B cell (primary cell): ENCODE measurements around the gene HLA-DMB. TPM values are rescaled to one million over a fixed set of nuclear protein-coding genes. Genes with fewer than 3 reads are reported as not detected.

Experiments used
- ATAC-seq: fragments of 200-7000 bp; cut with Tn5 transposase; one replicate; pipeline ENCODE4 v1.10.0; 2021; ENCODE audit warnings: low read depth, mild to moderate bottlenecking, moderate number of reproducible peaks, moderate library complexity
- CTCF ChIA-PET: fragments of 350-600 bp; sonication (Branson Sonifier 250); formaldehyde crosslinking; loops from one replicate; lab custom pipeline; 2021; ENCODE audit warnings: antibody characterized with exemption, inconsistent platforms; lab: Charles Lee
- POLR2A ChIA-PET: fragments of 350-600 bp; sonication (Branson Sonifier 250); formaldehyde crosslinking; loops from one replicate; lab custom pipeline; 2021; ENCODE audit warnings: antibody characterized with exemption; lab: Charles Lee
- DNase-seq: peaks from one replicate; pipeline ENCODE4 v3.0.0; 2013
- H2AFZ ChIP-seq: 2 replicates; pipeline ENCODE4 v1.6.1; 2012; ENCODE audit warnings: mild to moderate bottlenecking, low read depth, low read length; ENCODE audit not compliant: insufficient read depth, poor library complexity, severe bottlenecking
- H3K27ac ChIP-seq, 2 donors: 1 replicate in 1 of 2; 2 replicates in 1 of 2; pipeline ENCODE4 v1.5.1; 2012 to 2013; ENCODE audit warnings: low read length in 2 of 2, mild to moderate bottlenecking in 2 of 2, moderate library complexity in 1 of 2
- H3K27me3 ChIP-seq, 4 experiments: fragments of 200-600 bp in 1 of 4; sonication (generic) in 1 of 4; replicated peaks in 1 of 4; 1 replicate in 2 of 4; 2 replicates in 2 of 4; pipeline versions ENCODE4 v1.6.1 to v1.7.0; 2013 to 2016; ENCODE audit warnings: low read length in 3 of 4, mild to moderate bottlenecking in 2 of 4, mixed read lengths in 1 of 4, moderate library complexity in 1 of 4; ENCODE audit not compliant: insufficient read depth in 4 of 4, control insufficient read depth in 3 of 4; ENCODE audit errors: control extremely low read depth in 1 of 4
- H3K36me3 ChIP-seq, 2 experiments: replicated peaks in 1 of 2; 1 replicate in 1 of 2; 2 replicates in 1 of 2; pipeline versions ENCODE4 v1.6.1 to v1.7.1; 2013; ENCODE audit warnings: low read length in 1 of 2; ENCODE audit not compliant: insufficient read depth in 2 of 2, control insufficient read depth in 1 of 2; ENCODE audit errors: control extremely low read depth in 1 of 2, extremely low read depth in 1 of 2
- H3K4me1 ChIP-seq, 2 donors: fragments of 200-600 bp in 1 of 2; sonication (generic) in 1 of 2; 1 replicate in 1 of 2; 2 replicates in 1 of 2; pipeline versions ENCODE4 v1.5.1 to v1.6.1; 2013 to 2017; ENCODE audit warnings: low read length in 2 of 2; ENCODE audit not compliant: control insufficient read depth in 2 of 2, insufficient read depth in 2 of 2
- H3K4me2 ChIP-seq: replicated peaks from 2 replicates; pipeline ENCODE3; 2012; ENCODE audit warnings: mild to moderate bottlenecking, low read depth, low read length; ENCODE audit not compliant: poor library complexity, severe bottlenecking
- H3K4me3 ChIP-seq, 5 experiments: fragments of 200-600 bp in 1 of 5; sonication (generic) in 1 of 5; 1 replicate in 3 of 5; 2 replicates in 2 of 5; pipeline versions ENCODE4 v1.5.1 to v1.7.0; 2011 to 2016; ENCODE audit warnings: low read length in 4 of 5, mild to moderate bottlenecking in 4 of 5, low read depth in 2 of 5, control low read depth in 1 of 5, moderate library complexity in 1 of 5; ENCODE audit not compliant: insufficient read depth in 1 of 5; ENCODE audit errors: control extremely low read depth in 1 of 5, extremely low read depth in 1 of 5
- H3K79me2 ChIP-seq: fragments of 200-600 bp; sonication (generic); one replicate; pipeline ENCODE4 v1.6.0; 2016; ENCODE audit warnings: low read length; ENCODE audit not compliant: control insufficient read depth, insufficient read depth
- H3K9ac ChIP-seq: fragments of 200-600 bp; sonication (generic); 2 replicates; pipeline ENCODE4 v1.6.1; 2017; ENCODE audit warnings: mild to moderate bottlenecking, low read length, moderate library complexity
- H3K9me3 ChIP-seq, 3 donors: one replicate each; pipeline versions ENCODE4 v1.6.1 to v1.7.1; 2013; ENCODE audit warnings: low read length in 2 of 3; ENCODE audit not compliant: control insufficient read depth in 2 of 3, insufficient read depth in 1 of 3; ENCODE audit errors: control extremely low read depth in 1 of 3
- H4K20me1 ChIP-seq: 2 replicates; pipeline ENCODE4 v1.6.0; 2012; ENCODE audit warnings: mild to moderate bottlenecking, low read length; ENCODE audit not compliant: insufficient read depth, control insufficient read depth, poor library complexity, severe bottlenecking
- H3K27ac Mint-ChIP-seq: one replicate; pipeline ENCODE4 v1.8.0; 2021; ENCODE audit warnings: mixed read lengths
- H3K27me3 Mint-ChIP-seq: one replicate; pipeline ENCODE4 v1.8.0; 2021; ENCODE audit warnings: mixed read lengths
- H3K4me1 Mint-ChIP-seq: one replicate; pipeline ENCODE4 v1.8.0; 2021; ENCODE audit warnings: mixed read lengths
- H3K4me3 Mint-ChIP-seq: one replicate; pipeline ENCODE4 v1.8.0; 2021; ENCODE audit warnings: mixed read lengths
- H3K9me3 Mint-ChIP-seq: one replicate; pipeline ENCODE4 v1.8.0; 2022; ENCODE audit warnings: mixed read lengths; ENCODE audit not compliant: insufficient read depth
- EZH2 ChIP-seq: IDR thresholded peaks from 2 replicates; pipeline ENCODE4 v1.6.1; 2012; ENCODE audit warnings: borderline replicate concordance, low read depth, mild to moderate bottlenecking, moderate library complexity, low read length; ENCODE audit not compliant: insufficient read depth, poor library complexity, severe bottlenecking
- WGBS: methylation state at CpG from one replicate; pipeline ENCODE4 v1.1.5; 2013; ENCODE audit warnings: missing lambda C conversion rate; ENCODE audit not compliant: insufficient coverage; 5-methylcytosine and 5-hydroxymethylcytosine counted together
- intact Hi-C: fragments of 100-400 bp; cut with micrococcal nuclease; formaldehyde crosslinking; loops from one replicate; pipeline ENCODE4 v1.10.0; 2022
- polyA plus RNA-seq: library from polyadenylated mRNA; depleted of rRNA; stranded (reverse); fragments of >200 nt; gene quantifications from 2 replicates; pipeline ENCODE4 v1.2.3, GENCODE V29; 2012
- total RNA-seq, 2 donors: library from RNA; stranded (reverse); fragments of 120-200 nt in 1 of 2; gene quantifications; 1 replicate in 1 of 2; 2 replicates in 1 of 2; pipeline versions ENCODE4 v1.2.3 to v1.2.4, GENCODE V29; 2013 to 2022
- TF ChIP-seq, protein P1 (sequence below): fragments of 200-600 bp; IDR thresholded peaks from one replicate; pipeline ENCODE4 v1.8.0; 2022; ENCODE audit warnings: antibody characterized with exemption, mild to moderate bottlenecking

HLA-DMB gene
- total and polyA plus RNA-seq, 2 donors (not counting 1 experiment from before 2014, with no cell fraction given), result 593 to 656 TPM

DNA sequence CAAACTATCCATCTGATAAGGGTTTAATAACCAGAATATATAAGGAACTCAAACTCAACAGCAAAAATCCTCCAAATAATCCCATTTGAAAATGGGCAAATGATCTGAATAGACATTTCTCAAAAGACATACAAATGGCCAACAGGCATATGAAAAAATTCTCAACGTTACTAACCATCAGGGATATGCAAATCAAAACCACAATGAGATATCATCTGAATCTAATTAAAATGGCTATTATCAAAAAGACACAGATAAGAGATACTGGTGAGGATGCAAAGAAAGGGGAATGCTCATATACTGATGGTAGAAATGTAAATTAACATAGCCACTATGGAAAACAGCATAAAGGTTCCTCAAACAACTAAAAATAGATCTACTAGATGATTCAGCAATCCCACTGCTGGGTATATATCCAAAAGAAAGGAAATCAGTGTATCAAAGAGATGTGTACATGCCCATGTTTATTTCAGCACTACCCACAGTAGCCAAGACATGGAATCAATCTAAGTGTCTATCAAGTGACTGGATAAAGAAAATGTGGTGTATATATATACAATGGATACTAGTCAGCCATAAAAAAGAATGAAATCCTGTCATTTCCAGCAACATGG, 21.5 kb upstream of the HLA-DMB start:
- H3K9ac ChIP-seq, result no peak overlapping the region
- peaks cover 22 to 24% of the 10 kb centered on the region in 2 donors for H3K4me1 ChIP-seq
- peaks cover 63% of the 10 kb centered on the region for H3K79me2 ChIP-seq
- POLR2A ChIA-PET, result interaction anchor here (0.9 to 1.1 kb wide), 2 partner anchors 9 to 18 kb away, joined by 3 to 7 read pairs; no protein-coding TSS in a partner anchor
- intact Hi-C loops, result no loop called here
- H2AFZ ChIP-seq, result no peak overlapping the region
- CTCF ChIA-PET, result interaction anchor here (0.6 to 28.4 kb wide), 8 partner anchors 9 to 531 kb away, joined by 3 to 822 read pairs (median 5); partner anchors contain the start of gene HLA-DMA
- no peaks in the 10 kb centered on the region for H4K20me1 ChIP-seq
- TF ChIP-seq, protein P1, sequence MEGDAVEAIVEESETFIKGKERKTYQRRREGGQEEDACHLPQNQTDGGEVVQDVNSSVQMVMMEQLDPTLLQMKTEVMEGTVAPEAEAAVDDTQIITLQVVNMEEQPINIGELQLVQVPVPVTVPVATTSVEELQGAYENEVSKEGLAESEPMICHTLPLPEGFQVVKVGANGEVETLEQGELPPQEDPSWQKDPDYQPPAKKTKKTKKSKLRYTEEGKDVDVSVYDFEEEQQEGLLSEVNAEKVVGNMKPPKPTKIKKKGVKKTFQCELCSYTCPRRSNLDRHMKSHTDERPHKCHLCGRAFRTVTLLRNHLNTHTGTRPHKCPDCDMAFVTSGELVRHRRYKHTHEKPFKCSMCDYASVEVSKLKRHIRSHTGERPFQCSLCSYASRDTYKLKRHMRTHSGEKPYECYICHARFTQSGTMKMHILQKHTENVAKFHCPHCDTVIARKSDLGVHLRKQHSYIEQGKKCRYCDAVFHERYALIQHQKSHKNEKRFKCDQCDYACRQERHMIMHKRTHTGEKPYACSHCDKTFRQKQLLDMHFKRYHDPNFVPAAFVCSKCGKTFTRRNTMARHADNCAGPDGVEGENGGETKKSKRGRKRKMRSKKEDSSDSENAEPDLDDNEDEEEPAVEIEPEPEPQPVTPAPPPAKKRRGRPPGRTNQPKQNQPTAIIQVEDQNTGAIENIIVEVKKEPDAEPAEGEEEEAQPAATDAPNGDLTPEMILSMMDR, result no peak
- no peak for TF ChIP-seq EZH2
- H3K27ac Mint-ChIP-seq, result no peak overlapping the region
- no peak for ATAC-seq
- peaks cover 49% of the 10 kb centered on the region for H3K4me1 Mint-ChIP-seq
- no peak overlapping the region for H3K4me3 Mint-ChIP-seq
- H3K27me3 Mint-ChIP-seq, result no peaks in the 10 kb centered on the region
- no peaks in the 10 kb centered on the region for H3K9me3 ChIP-seq
- H3K4me2 ChIP-seq, result no peak overlapping the region
- no peaks in the 10 kb centered on the region for H3K9me3 Mint-ChIP-seq
- H3K36me3 ChIP-seq, result no peaks in the 10 kb centered on the region
- no CpG with 5 or more reads among the region's 1 CpG for WGBS
- no peak overlapping the region for H3K4me3 ChIP-seq
- DNase-seq, result no peak
- H3K27ac ChIP-seq, result no peak overlapping the region
- H3K27me3 ChIP-seq, result no peaks in the 10 kb centered on the region

DNA sequence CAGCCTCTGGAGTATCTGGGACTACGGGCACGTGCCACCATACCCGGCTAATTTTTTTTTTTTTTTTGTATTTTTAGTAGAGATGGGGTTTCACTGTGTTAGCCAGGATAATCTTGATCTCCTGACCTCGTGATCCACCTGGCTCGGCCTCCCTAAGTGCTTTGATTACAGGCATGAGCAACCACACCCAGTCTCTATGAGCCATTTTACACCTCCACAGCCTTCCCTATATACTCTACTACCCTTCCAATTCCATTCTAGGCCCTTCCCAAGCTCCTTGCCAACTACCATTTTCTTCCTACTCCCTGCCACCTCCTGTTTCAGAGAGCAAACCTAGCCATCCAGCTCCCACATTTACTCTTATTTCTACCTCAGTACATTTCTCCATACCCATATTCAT, 19.7 kb upstream of the HLA-DMB start:
- H3K9ac ChIP-seq, result no peak overlapping the region
- H4K20me1 ChIP-seq, result no peaks in the 10 kb centered on the region
- POLR2A ChIA-PET, result interaction anchor here (1.2 kb wide), 1 partner anchor 14 kb away, joined by 3 read pairs; no protein-coding TSS in a partner anchor
- H3K4me3 Mint-ChIP-seq, result no peak overlapping the region
- H3K4me2 ChIP-seq, result no peak overlapping the region
- H3K4me3 ChIP-seq, result no peak overlapping the region
- DNase-seq (no peak), ATAC-seq (no peak)
- no peak overlapping the region for H2AFZ ChIP-seq
- 92% methylated on average over 2 of the region's 5 CpGs for WGBS
- no peaks in the 10 kb centered on the region for H3K9me3 Mint-ChIP-seq
- no peaks in the 10 kb centered on the region for H3K27me3 ChIP-seq
- no peaks in the 10 kb centered on the region for H3K36me3 ChIP-seq
- no peak for TF ChIP-seq EZH2
- TF ChIP-seq, protein P1, result no peak
- H3K9me3 ChIP-seq, result no peaks in the 10 kb centered on the region
- CTCF ChIA-PET, result interaction anchor here (0.8 to 1.9 kb wide), 3 partner anchors 13 to 27 kb away, joined by 3 to 9 read pairs (median 4); no protein-coding TSS in a partner anchor
- H3K79me2 ChIP-seq, result peaks cover 78% of the 10 kb centered on the region
- H3K4me1 Mint-ChIP-seq, result peaks cover 50% of the 10 kb centered on the region
- no peaks in the 10 kb centered on the region for H3K27me3 Mint-ChIP-seq
- intact Hi-C loops, result no loop called here
- peaks cover 23 to 25% of the 10 kb centered on the region in 2 donors for H3K4me1 ChIP-seq
- peak overlapping the region; percentile 27 for H3K27ac Mint-ChIP-seq
- no peak overlapping the region for H3K27ac ChIP-seq
